H1 (cell line): ENCODE results near the gene FAM169A. TPM values are rescaled to one million over a fixed set of nuclear protein-coding genes. Genes with fewer than 3 reads are reported as not detected.
"Not testable (repeated sequence)": the region's sequence is repeated elsewhere in the genome, so short reads cannot be mapped to it uniquely, and the experiment has no call there.

ENCODE experiments used
- CTCF ChIA-PET: fragments of 300-600 bp; sonication (Branson Sonifier 250); formaldehyde crosslinking; loops from one replicate; lab custom pipeline; 2021; ENCODE audit not compliant: partially characterized antibody; lab: Charles Lee
- POLR2A ChIA-PET: fragments of 300-600 bp; sonication (Branson Sonifier 250); formaldehyde crosslinking; loops from one replicate; lab custom pipeline; 2021; ENCODE audit warnings: inconsistent platforms; ENCODE audit not compliant: partially characterized antibody; lab: Charles Lee
- DNase-seq, 2 experiments: peaks; one replicate each; pipeline versions ENCODE4 v3.0.0 to v3.0.0-alpha.2; 2010 to 2022; ENCODE audit warnings: low spot score in 2 of 2, low read depth in 1 of 2, mixed read lengths in 1 of 2
- FAIRE-seq: peaks from 2 replicates; lab custom pipeline; 2011; peaks lifted over from hg19 to GRCh38; lab: Jason Lieb, UNC
- H2AFZ ChIP-seq: 2 replicates; pipeline ENCODE4 v1.8.1; 2012; ENCODE audit warnings: low read length, inconsistent platforms
- H2AK5ac ChIP-seq: 2 replicates; pipeline ENCODE4 v1.6.1; 2013; ENCODE audit warnings: low read depth, low read length
- H2BK120ac ChIP-seq: replicated peaks from 2 replicates; pipeline ENCODE3; 2013; ENCODE audit warnings: low read depth, low read length, inconsistent platforms
- H2BK12ac ChIP-seq: 2 replicates; pipeline ENCODE4 v1.6.1; 2013; ENCODE audit warnings: low read depth, low read length
- H2BK15ac ChIP-seq: 2 replicates; pipeline ENCODE4 v1.6.1; 2013; ENCODE audit warnings: low read length
- H2BK20ac ChIP-seq: 2 replicates; pipeline ENCODE4 v1.6.1; 2013; ENCODE audit warnings: low read length
- H2BK5ac ChIP-seq: 2 replicates; pipeline ENCODE4 v1.6.1; 2013; ENCODE audit warnings: low read depth, low read length
- H3K14ac ChIP-seq: 2 replicates; pipeline ENCODE4 v1.6.1; 2013; ENCODE audit warnings: inconsistent platforms; ENCODE audit not compliant: insufficient read length
- H3K18ac ChIP-seq: 2 replicates; pipeline ENCODE4 v1.6.1; 2013; ENCODE audit warnings: low read length; ENCODE audit errors: extremely low read depth
- H3K23ac ChIP-seq: 2 replicates; pipeline ENCODE4 v1.6.1; 2013; ENCODE audit warnings: inconsistent platforms; ENCODE audit not compliant: insufficient read length
- H3K23me2 ChIP-seq: 2 replicates; pipeline ENCODE4 v1.6.1; 2013; ENCODE audit warnings: low read depth, low read length
- H3K27ac ChIP-seq: 2 replicates; pipeline ENCODE4 v1.6.1; 2011; ENCODE audit warnings: low read depth, low read length, inconsistent platforms
- H3K27me3 ChIP-seq, 4 experiments: replicated peaks in 1 of 4; 1 replicate in 1 of 4; 2 replicates in 3 of 4; pipeline versions ENCODE4 v1.6.1 to v1.8.1; 2011 to 2013; ENCODE audit warnings: low read length in 3 of 4, mild to moderate bottlenecking in 3 of 4, inconsistent platforms in 2 of 4, mixed read lengths in 2 of 4, moderate library complexity in 1 of 4; ENCODE audit not compliant: control insufficient read depth in 3 of 4, insufficient read depth in 3 of 4; ENCODE audit errors: extremely low read depth in 1 of 4
- H3K36me3 ChIP-seq, 4 experiments: 2 replicates each; pipeline versions ENCODE4 v1.6.1 to v1.8.1; 2011 to 2013; ENCODE audit warnings: mild to moderate bottlenecking in 4 of 4, low read length in 3 of 4, moderate library complexity in 2 of 4, control low read depth in 1 of 4, inconsistent platforms in 1 of 4; ENCODE audit not compliant: insufficient read depth in 4 of 4, control insufficient read depth in 2 of 4
- H3K4ac ChIP-seq: replicated peaks from 2 replicates; pipeline ENCODE3; 2013; ENCODE audit warnings: low read length, low read depth, mixed read lengths, inconsistent platforms; ENCODE audit not compliant: insufficient read length
- H3K4me1 ChIP-seq, 4 experiments: replicated peaks in 1 of 4; 1 replicate in 1 of 4; 2 replicates in 3 of 4; pipeline versions ENCODE4 v1.6.1 to v1.8.1; 2011 to 2013; ENCODE audit warnings: low read length in 3 of 4, inconsistent platforms in 2 of 4, mixed read lengths in 1 of 4; ENCODE audit not compliant: insufficient read depth in 4 of 4, control insufficient read depth in 3 of 4
- H3K4me2 ChIP-seq, 2 experiments: 2 replicates each; pipeline versions ENCODE4 v1.6.1 to v1.8.1; 2011 to 2013; ENCODE audit warnings: low read depth in 2 of 2, low read length in 2 of 2, control low read depth in 1 of 2, inconsistent platforms in 1 of 2, mild to moderate bottlenecking in 1 of 2; ENCODE audit not compliant: insufficient read depth in 1 of 2
- H3K4me3 ChIP-seq, 4 experiments: fragments of 200-600, 300-600 bp in 1 of 4; sonication (generic), shearing (Covaris generic), sonication (Bioruptor Twin) in 1 of 4; 2 replicates each; pipeline versions ENCODE4 v1.5.1 to v1.8.1; 2011 to 2016; ENCODE audit warnings: low read length in 4 of 4, low read depth in 3 of 4, control low read depth in 2 of 4, inconsistent platforms in 2 of 4, mild to moderate bottlenecking in 2 of 4, mixed read lengths in 1 of 4, moderate library complexity in 1 of 4; ENCODE audit not compliant: insufficient read depth in 2 of 4; ENCODE audit errors: extremely low read depth in 1 of 4
- H3K56ac ChIP-seq: replicated peaks from 2 replicates; pipeline ENCODE3; 2013; ENCODE audit warnings: low read depth, mild to moderate bottlenecking, mixed read lengths, low read length, inconsistent platforms; ENCODE audit not compliant: insufficient read length
- H3K79me1 ChIP-seq: 2 replicates; pipeline ENCODE4 v1.6.1; 2013; ENCODE audit warnings: low read depth, low read length, control low read depth
- H3K79me2 ChIP-seq, 2 experiments: 2 replicates each; pipeline versions ENCODE4 v1.6.1 to v1.8.1; 2012 to 2013; ENCODE audit warnings: low read length in 2 of 2, mild to moderate bottlenecking in 2 of 2, inconsistent platforms in 1 of 2; ENCODE audit not compliant: insufficient read depth in 2 of 2, control insufficient read depth in 1 of 2
- H3K9ac ChIP-seq, 4 experiments: replicated peaks in 1 of 4; 1 replicate in 1 of 4; 2 replicates in 3 of 4; pipeline versions ENCODE4 v1.6.1 to v1.8.1; 2011 to 2013; ENCODE audit warnings: low read depth in 3 of 4, low read length in 3 of 4, control low read depth in 2 of 4, mild to moderate bottlenecking in 2 of 4, moderate library complexity in 2 of 4, inconsistent platforms in 1 of 4; ENCODE audit errors: extremely low read depth in 1 of 4
- H3K9me3 ChIP-seq, 2 experiments: 2 replicates each; pipeline versions ENCODE4 v1.6.1 to v1.8.1; 2012 to 2013; ENCODE audit warnings: mild to moderate bottlenecking in 2 of 2, moderate library complexity in 2 of 2, control low read depth in 1 of 2, inconsistent platforms in 1 of 2, low read depth in 1 of 2, low read length in 1 of 2, mixed read lengths in 1 of 2; ENCODE audit not compliant: insufficient read depth in 2 of 2
- H4K20me1 ChIP-seq, 2 experiments: replicated peaks in 1 of 2; 2 replicates each; pipeline versions ENCODE3 to v1.8.1; 2011 to 2013; ENCODE audit warnings: inconsistent platforms in 2 of 2, low read length in 2 of 2, mild to moderate bottlenecking in 1 of 2; ENCODE audit not compliant: insufficient read depth in 2 of 2, control insufficient read depth in 1 of 2
- H4K5ac ChIP-seq: 2 replicates; pipeline ENCODE4 v1.6.1; 2013; ENCODE audit warnings: low read length, low read depth, mixed read lengths, inconsistent platforms; ENCODE audit not compliant: insufficient read length
- H4K8ac ChIP-seq: 2 replicates; pipeline ENCODE4 v1.8.0; 2013; ENCODE audit warnings: mild to moderate bottlenecking, moderate library complexity, low read length, inconsistent platforms; ENCODE audit not compliant: insufficient read depth; ENCODE audit errors: extremely low read depth
- H4K91ac ChIP-seq: replicated peaks from 2 replicates; pipeline ENCODE3; 2013; ENCODE audit warnings: low read length, mixed read lengths, inconsistent platforms; ENCODE audit not compliant: insufficient read length
- whole genome bisulfite sequencing, 2 experiments: shearing (Covaris generic) in 1 of 2; methylation state at CpG; one replicate each; pipeline versions ENCODE4 v1.1.6 to v1.1.7; 2013 to 2015; ENCODE audit warnings: low lambda C conversion rate in 2 of 2, mixed read lengths in 2 of 2, inconsistent platforms in 1 of 2, low coverage in 1 of 2, missing lambda C conversion rate in 1 of 2; ENCODE audit not compliant: insufficient replicate concordance in 2 of 2, insufficient coverage in 1 of 2, insufficient read length in 1 of 2; ENCODE audit errors: extremely low coverage in 1 of 2, missing lambda C conversion rate in 1 of 2; 5-methylcytosine and 5-hydroxymethylcytosine counted together
- polyA plus RNA-seq, 7 experiments: library from polyadenylated mRNA; depleted of rRNA in 3 of 7; stranded (reverse) in 5 of 7; unstranded in 2 of 7; fragments of >200 nt in 5 of 7; fragments of 200-250 nt in 2 of 7; gene quantifications; 1 replicate in 5 of 7; 2 replicates in 1 of 7; 4 replicates in 1 of 7; pipeline versions ENCODE4 v1.2.1 to v1.2.3, GENCODE V29; 2011 to 2013; ENCODE audit warnings: missing spikeins in 2 of 7, mixed read lengths in 2 of 7
- total RNA-seq: library from RNA; stranded (reverse); fragmentation: NEBNext Ultra II Directional; extraction: Animal tissue kit (Norgen Biotek cat#: 25700); gene quantifications from 2 replicates; pipeline ENCODE4 v1.2.1, GENCODE V29; 2021

The FAM169A gene
- total and polyA plus RNA-seq, 2 of the 8 experiments (the other 6 are each of a cell fraction or from before 2014, with no cell fraction given), result 12.6 to 83.1 TPM

DNA sequence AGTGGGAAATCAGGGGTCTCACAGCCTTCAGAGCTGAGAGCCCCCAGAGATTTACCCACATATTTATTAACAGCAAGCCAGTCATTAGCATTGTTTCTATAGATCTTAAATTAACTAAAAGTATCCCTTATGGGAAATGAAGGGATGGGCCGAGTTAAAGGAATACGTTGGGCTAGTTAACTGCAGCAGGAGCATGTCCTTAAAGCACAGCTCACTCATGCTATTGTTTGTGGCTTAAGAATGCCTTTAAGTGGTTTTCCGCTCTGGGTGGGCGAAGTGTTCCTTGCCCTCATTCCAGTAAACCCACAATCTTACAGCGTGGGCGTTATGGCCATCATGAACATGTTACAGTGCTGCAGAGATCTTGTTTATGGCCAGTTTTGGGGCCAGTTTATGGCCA lies 42.0 kb upstream of the FAM169A start:
- H3K4ac ChIP-seq, result not testable (repeated sequence)

DNA sequence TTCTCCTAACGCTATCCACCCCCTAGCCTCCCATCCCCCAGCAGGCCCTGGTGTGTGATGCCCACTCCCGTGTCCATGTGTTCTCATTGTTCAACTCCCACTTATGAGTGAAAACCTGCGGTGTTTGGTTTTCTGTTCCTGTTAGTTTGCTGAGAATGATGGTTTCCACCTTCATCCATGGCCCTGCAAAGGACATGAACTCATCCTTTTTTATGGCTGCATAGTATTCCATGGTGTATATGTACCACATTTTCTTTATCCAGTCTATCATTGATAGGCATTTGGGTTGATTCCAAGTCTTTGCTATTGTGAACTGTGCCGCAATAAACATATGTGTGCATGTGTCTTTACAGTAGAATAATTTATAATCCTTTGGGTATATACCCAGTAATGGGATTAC lies 38.5 kb upstream of the FAM169A start:
- CTCF ChIA-PET, result interaction anchor here (0.7 to 1.2 kb wide), 2 partner anchors 53 to 117 kb away, joined by 3 to 6 read pairs; no protein-coding TSS in a partner anchor
- FAIRE-seq, H4K5ac ChIP-seq, H3K23me2 ChIP-seq, H2BK120ac ChIP-seq, H3K27me3 ChIP-seq, H3K27ac ChIP-seq, H3K79me1 ChIP-seq, H2AK5ac ChIP-seq, H3K56ac ChIP-seq, H3K4me1 ChIP-seq, H3K9me3 ChIP-seq, H3K4me3 ChIP-seq, H2BK12ac ChIP-seq, H4K20me1 ChIP-seq, H2BK5ac ChIP-seq, H3K14ac ChIP-seq, H4K8ac ChIP-seq, H2AFZ ChIP-seq, H3K9ac ChIP-seq, H3K4me2 ChIP-seq, H3K4ac ChIP-seq, POLR2A ChIA-PET, H3K79me2 ChIP-seq, H4K91ac ChIP-seq, H3K36me3 ChIP-seq, DNase-seq, H3K18ac ChIP-seq, H3K23ac ChIP-seq, H2BK20ac ChIP-seq, H2BK15ac ChIP-seq: not testable (repeated sequence)
- WGBS, 2 experiments, result 93% methylated on average over 4 of the region's 4 CpGs; no CpG with 5 or more reads in 1 of the 2 experiments

More for the DNA sequence above, 42.0 kb upstream of the FAM169A start:
- H3K23me2 ChIP-seq, H3K27me3 ChIP-seq, H2BK5ac ChIP-seq, H3K36me3 ChIP-seq, H4K91ac ChIP-seq, H3K4me2 ChIP-seq, H2BK120ac ChIP-seq, H2AFZ ChIP-seq, H3K4me1 ChIP-seq, H2BK20ac ChIP-seq, H2BK12ac ChIP-seq, H3K14ac ChIP-seq, H2BK15ac ChIP-seq, H3K79me1 ChIP-seq, H3K23ac ChIP-seq, H3K56ac ChIP-seq, H4K20me1 ChIP-seq, H4K5ac ChIP-seq, H3K27ac ChIP-seq, POLR2A ChIA-PET, H3K18ac ChIP-seq, FAIRE-seq, H3K4me3 ChIP-seq, H3K79me2 ChIP-seq, H4K8ac ChIP-seq, H3K9ac ChIP-seq, H3K9me3 ChIP-seq, H2AK5ac ChIP-seq, DNase-seq: not testable (repeated sequence)
- 93% methylated on average over 6 of the region's 6 CpGs; no CpG with 5 or more reads in 1 of the 2 experiments for WGBS, 2 experiments
- CTCF ChIA-PET, result interaction anchor here (0.7 to 1.9 kb wide), 3 partner anchors 8 to 13 kb away, joined by 3 to 5 read pairs (median 3); no protein-coding TSS in a partner anchor
